Spleen (tissue), 11 donors: ENCODE data around the gene SORBS2. TPM values are rescaled to one million over a fixed set of nuclear protein-coding genes. Genes with fewer than 3 reads are reported as not detected.

Experiments used
- DNase-seq: peaks from one replicate; pipeline ENCODE4 v3.0.0-alpha.2; 2020
- H3K27ac ChIP-seq, 8 donors: fragments of 200-600 bp; sonication (generic) in 7 of 8; 1 replicate in 4 of 8; 2 replicates in 4 of 8; pipeline versions ENCODE4 v1.5.0 to v1.8.0; 2016 to 2021; ENCODE audit warnings: inconsistent platforms in 4 of 8, mild to moderate bottlenecking in 4 of 8, moderate library complexity in 1 of 8
- H3K27me3 ChIP-seq, 7 donors: fragments of 200-600 bp; sonication (generic) in 6 of 7; replicated peaks in 1 of 7; 1 replicate in 4 of 7; 2 replicates in 3 of 7; pipeline versions ENCODE4 v1.5.0 to v1.8.0; 2016 to 2021; ENCODE audit warnings: inconsistent platforms in 3 of 7, mild to moderate bottlenecking in 1 of 7
- H3K36me3 ChIP-seq, 6 donors: fragments of 200-600 bp; sonication (generic) in 5 of 6; 1 replicate in 4 of 6; 2 replicates in 2 of 6; pipeline versions ENCODE4 v1.5.0 to v1.8.0; 2016 to 2021; ENCODE audit warnings: inconsistent platforms in 2 of 6
- H3K4me1 ChIP-seq, 6 donors: fragments of 200-600 bp; sonication (generic) in 5 of 6; 1 replicate in 3 of 6; 2 replicates in 3 of 6; pipeline versions ENCODE4 v1.5.0 to v1.8.0; 2016 to 2021; ENCODE audit warnings: inconsistent platforms in 3 of 6
- H3K4me3 ChIP-seq, 8 donors: fragments of 200-600 bp; sonication (generic) in 7 of 8; 1 replicate in 4 of 8; 2 replicates in 4 of 8; pipeline versions ENCODE4 v1.5.0 to v1.8.0; 2016 to 2021; ENCODE audit warnings: inconsistent platforms in 4 of 8, mild to moderate bottlenecking in 4 of 8, moderate library complexity in 2 of 8
- H3K9me3 ChIP-seq, 8 donors: fragments of 200-600 bp; sonication (generic) in 7 of 8; 1 replicate in 4 of 8; 2 replicates in 4 of 8; pipeline versions ENCODE4 v1.5.0 to v1.8.0; 2016 to 2021; ENCODE audit warnings: inconsistent platforms in 4 of 8
- POLR2A ChIP-seq, 3 donors: fragments of 450-650 bp; IDR thresholded peaks; one replicate each; pipeline ENCODE4 v1.5.1; 2017; ENCODE audit warnings: antibody characterized with exemption in 3 of 3, mild to moderate bottlenecking in 1 of 3
- POLR2AphosphoS5 ChIP-seq, 3 donors: sonication (generic); formaldehyde crosslinking; IDR thresholded peaks; one replicate each; pipeline ENCODE4 v1.5.1; 2017; ENCODE audit warnings: antibody characterized with exemption in 3 of 3
- WGBS, 5 donors: extraction: QIAGEN DNeasy Blood & Tissue Kit in 3 of 5; methylation state at CpG; one replicate each; pipeline versions ENCODE4 v1.1.5 to v1.1.7; 2013 to 2018; 5-methylcytosine and 5-hydroxymethylcytosine counted together
- intact Hi-C: fragments of 100-400 bp; cut with DNase I; formaldehyde crosslinking; loops from one replicate; pipeline ENCODE4 v1.15.0; 2023; ENCODE audit warnings: low total_unique reads
- polyA plus RNA-seq, 3 donors: library from polyadenylated mRNA; stranded (reverse); fragments of 200-250 nt; gene quantifications; one replicate each; pipeline ENCODE4 v1.2.1, GENCODE V29; 2013
- total RNA-seq, 7 donors: library from RNA; depleted of rRNA in 3 of 7; stranded (reverse); fragments of >200 nt in 3 of 7; fragmentation: NEBNext Ultra II Directional in 4 of 7; extraction: Animal tissue kit (Norgen Biotek cat#: 25700) in 4 of 7; gene quantifications; one replicate each; pipeline versions ENCODE4 v1.1.0 to v1.2.1, GENCODE V29; 2016 to 2021
- TF ChIP-seq, protein P1 (sequence below), 11 experiments: fragments of 200-600 bp in 7 of 11; fragments of 450-650 bp in 4 of 11; sonication (generic) in 4 of 11; IDR thresholded peaks in 8 of 11; conservative IDR thresholded peaks in 3 of 11; 1 replicate in 7 of 11; 2 replicates in 4 of 11; pipeline versions ENCODE4 v1.4.0 to v1.8.0; 2016 to 2021; ENCODE audit warnings: antibody characterized with exemption in 11 of 11, inconsistent platforms in 4 of 11, mild to moderate bottlenecking in 1 of 11
- donor health status: healthy with polysubstance abuse.
- donor health status: DM: no; HTN: no; CAD: no; lungs with moderate emphysema.
- donor health status: DM: no; HTN: no; CAD: no.
- donor health status: Bipolar disorder and iron deficiency.
- donor health status: healthy.
- donor health status: DM: no; HTN: no; CAD: no.
- donor health status: DM: yes; HTN: yes; CAD: no.

The SORBS2 gene
- total and polyA plus RNA-seq, 10 donors: 5.9 to 128 (median 84.8) TPM

DNA sequence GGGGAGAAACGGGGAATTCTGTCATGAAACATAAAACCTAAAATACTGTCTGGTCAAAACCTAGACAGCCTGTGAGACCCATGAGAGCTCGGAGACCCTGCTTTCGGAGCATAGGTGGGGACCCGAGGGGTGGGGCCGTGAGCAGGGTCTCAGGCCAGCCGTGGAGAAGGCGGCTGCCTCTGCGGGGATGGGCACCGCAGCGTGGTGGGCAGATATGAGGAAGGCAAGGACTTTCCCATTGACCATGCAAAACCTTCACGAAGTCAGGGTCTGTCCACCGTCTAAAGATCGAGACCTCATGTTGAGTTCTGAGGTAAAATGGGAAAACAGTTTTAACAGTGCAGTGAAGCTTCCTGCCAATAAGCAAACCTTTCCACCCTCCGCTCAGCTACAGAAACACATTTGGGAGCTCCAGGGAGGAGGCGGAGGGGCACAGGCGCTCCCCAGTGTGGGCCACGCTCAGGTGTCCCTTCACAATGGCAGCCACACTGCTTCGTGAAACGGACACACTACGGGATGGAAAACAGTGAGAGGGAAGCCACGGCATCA, 74.4 kb downstream of the SORBS2 start:
- no peak overlapping the region for H3K4me3 ChIP-seq
- intact Hi-C loops: no loop called here
- peak overlapping the region in 7 of 8 donors; percentile 37 to 73 (median 64) for H3K27ac ChIP-seq
- TF ChIP-seq POLR2AphosphoS5 (IDR thresholded peaks at IDR 0.05): no peak
- no peaks in the 10 kb centered on the region for H3K27me3 ChIP-seq
- DNase-seq: no peak
- no peaks in the 10 kb centered on the region for H3K9me3 ChIP-seq
- H3K4me1 ChIP-seq: peaks cover 0 to 67% (median 15%) of the 10 kb centered on the region in 6 donors
- 84 to 94% (median 86%) methylated on average over 21 of the region's 21 CpGs for WGBS, 5 donors
- no peaks in the 10 kb centered on the region for H3K36me3 ChIP-seq

DNA sequence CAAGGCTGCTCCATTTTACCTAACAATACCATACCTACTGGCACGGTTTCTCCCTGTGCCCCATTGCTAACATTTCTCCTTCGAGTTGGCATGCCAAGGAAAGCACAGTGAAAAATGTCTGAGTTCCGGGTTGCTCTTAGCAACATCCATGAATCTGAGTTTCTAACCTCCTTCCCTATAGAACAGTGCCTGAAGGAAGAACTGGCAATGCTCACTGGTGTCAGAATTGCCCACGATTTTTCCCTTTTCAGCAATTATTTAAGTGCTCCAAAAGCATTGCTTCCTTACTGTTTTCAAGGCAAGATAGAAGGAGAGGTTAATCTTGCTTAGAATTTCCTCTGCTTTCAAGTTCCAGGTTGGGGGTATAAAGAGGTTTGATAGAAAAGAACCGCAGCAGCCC, 75.1 kb downstream of the SORBS2 start:
- 82 to 86% (median 85%) methylated on average over 5 of the region's 5 CpGs for WGBS, 5 donors
- H3K4me3 ChIP-seq: no peak overlapping the region
- no peak for DNase-seq
- peaks cover 0 to 67% (median 15%) of the 10 kb centered on the region in 6 donors for H3K4me1 ChIP-seq
- intact Hi-C loops: no loop called here
- H3K27me3 ChIP-seq: no peaks in the 10 kb centered on the region
- peak overlapping the region in 7 of 8 donors; percentile 21 to 73 (median 64) for H3K27ac ChIP-seq
- no peaks in the 10 kb centered on the region for H3K9me3 ChIP-seq
- no peaks in the 10 kb centered on the region for H3K36me3 ChIP-seq
- TF ChIP-seq, protein P1, sequence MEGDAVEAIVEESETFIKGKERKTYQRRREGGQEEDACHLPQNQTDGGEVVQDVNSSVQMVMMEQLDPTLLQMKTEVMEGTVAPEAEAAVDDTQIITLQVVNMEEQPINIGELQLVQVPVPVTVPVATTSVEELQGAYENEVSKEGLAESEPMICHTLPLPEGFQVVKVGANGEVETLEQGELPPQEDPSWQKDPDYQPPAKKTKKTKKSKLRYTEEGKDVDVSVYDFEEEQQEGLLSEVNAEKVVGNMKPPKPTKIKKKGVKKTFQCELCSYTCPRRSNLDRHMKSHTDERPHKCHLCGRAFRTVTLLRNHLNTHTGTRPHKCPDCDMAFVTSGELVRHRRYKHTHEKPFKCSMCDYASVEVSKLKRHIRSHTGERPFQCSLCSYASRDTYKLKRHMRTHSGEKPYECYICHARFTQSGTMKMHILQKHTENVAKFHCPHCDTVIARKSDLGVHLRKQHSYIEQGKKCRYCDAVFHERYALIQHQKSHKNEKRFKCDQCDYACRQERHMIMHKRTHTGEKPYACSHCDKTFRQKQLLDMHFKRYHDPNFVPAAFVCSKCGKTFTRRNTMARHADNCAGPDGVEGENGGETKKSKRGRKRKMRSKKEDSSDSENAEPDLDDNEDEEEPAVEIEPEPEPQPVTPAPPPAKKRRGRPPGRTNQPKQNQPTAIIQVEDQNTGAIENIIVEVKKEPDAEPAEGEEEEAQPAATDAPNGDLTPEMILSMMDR (IDR thresholded peaks at IDR 0.05 in 8 of 11, conservative IDR thresholded peaks at IDR 0.05 in 3 of 11): no peak
- TF ChIP-seq POLR2A (IDR thresholded peaks at IDR 0.05) (no peak), POLR2AphosphoS5 (IDR thresholded peaks at IDR 0.05) (no peak)

DNA sequence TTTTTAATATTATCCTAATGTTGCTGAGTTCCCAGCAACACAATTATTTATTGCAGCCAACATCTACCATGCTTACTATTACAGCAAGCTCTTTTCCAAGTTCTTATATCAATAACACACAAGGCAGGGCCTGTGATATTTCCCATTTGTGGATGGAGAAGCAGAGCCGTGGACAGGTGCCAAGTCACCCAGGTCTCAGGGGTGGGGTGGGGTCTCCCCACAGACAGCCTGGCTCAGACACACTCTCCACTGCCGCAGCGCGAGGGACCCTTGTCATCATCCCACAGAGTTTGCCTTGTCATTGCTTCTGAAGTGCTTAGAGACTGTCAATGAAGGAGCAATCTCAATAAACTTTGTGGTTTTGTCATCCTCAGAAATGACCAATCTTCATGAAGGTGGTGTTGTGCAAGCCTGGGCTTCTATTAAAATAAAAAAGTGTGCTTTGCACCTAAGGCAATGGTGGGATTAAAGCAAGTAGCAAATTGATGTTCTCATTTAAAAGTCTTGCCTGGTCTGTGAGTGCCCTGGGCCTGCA, 76.1 kb downstream of the SORBS2 start:
- Histone ChIP-seq H3K27ac (peak overlapping the region in 3 of 8 donors; percentile 64 to 73 (median 71)), H3K9me3 (no peaks in the 10 kb centered on the region), H3K4me1 (peaks cover 0 to 70% (median 16%) of the 10 kb centered on the region in 6 donors), H3K4me3 (no peak overlapping the region), H3K36me3 (no peaks in the 10 kb centered on the region), H3K27me3 (no peaks in the 10 kb centered on the region)
- no peak for TF ChIP-seq POLR2A (IDR thresholded peaks at IDR 0.05)
- TF ChIP-seq POLR2AphosphoS5 (IDR thresholded peaks at IDR 0.05): no peak
- no peak for DNase-seq
- 63 to 78% (median 69%) methylated on average over 4 of the region's 4 CpGs for WGBS, 5 donors
- intact Hi-C loops: no loop called here

DNA sequence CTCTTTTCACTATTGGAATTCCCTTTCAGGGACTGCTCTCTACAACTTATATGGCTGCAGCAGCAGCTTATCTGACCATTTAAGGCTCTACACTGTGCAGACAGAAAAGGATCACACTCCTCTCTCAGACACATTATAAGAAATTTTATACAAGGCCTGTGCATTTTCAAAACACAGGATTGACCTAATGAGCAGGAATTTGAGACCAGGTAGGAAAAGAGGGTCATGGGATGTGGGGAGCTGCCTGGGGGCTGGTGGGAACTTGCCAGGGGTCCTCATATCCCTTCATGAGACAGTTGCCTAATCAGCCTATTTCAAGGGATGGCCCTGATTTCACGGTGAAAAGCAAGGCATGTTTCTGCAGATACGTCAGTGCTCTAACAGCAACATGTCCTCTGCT, 77.1 kb downstream of the SORBS2 start:
- no peak for DNase-seq
- Histone ChIP-seq H3K9me3 (no peaks in the 10 kb centered on the region), H3K27ac (peak overlapping the region in 3 of 8 donors; percentile 32 to 49 (median 38)), H3K36me3 (no peaks in the 10 kb centered on the region), H3K27me3 (no peaks in the 10 kb centered on the region), H3K4me1 (peaks cover 0 to 76% (median 20%) of the 10 kb centered on the region in 6 donors), H3K4me3 (no peak overlapping the region)
- intact Hi-C loops: no loop called here
- 73 to 84% (median 79%) methylated on average over 2 of the region's 2 CpGs for WGBS, 5 donors
- TF ChIP-seq, protein P1 (IDR thresholded peaks at IDR 0.05 in 8 of 11, conservative IDR thresholded peaks at IDR 0.05 in 3 of 11): no peak
- no peak for TF ChIP-seq POLR2AphosphoS5 (IDR thresholded peaks at IDR 0.05)
- TF ChIP-seq POLR2A (IDR thresholded peaks at IDR 0.05): no peak

DNA sequence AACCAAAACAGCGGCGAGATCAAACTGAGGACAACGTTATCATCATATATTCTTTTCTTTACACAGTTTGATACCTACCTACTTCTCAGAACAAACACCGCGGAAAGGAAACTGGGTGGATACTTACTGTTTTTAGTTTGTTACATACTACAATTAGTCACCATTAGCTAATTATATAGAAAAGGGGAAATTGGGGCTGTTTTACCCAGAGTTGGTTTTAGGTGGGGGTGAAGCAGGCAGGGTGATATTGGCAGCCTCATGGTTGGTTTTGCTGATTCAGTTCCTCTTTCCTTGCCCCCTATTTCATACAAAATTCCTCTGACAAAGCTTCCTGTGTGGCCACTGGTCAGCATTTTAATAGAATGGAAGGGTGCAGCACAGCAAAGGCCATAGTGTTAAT, 77.8 kb downstream of the SORBS2 start:
- Histone ChIP-seq H3K4me3 (no peak overlapping the region), H3K36me3 (no peaks in the 10 kb centered on the region), H3K4me1 (peaks cover 0 to 76% (median 19%) of the 10 kb centered on the region in 6 donors), H3K27ac (peak overlapping the region in 5 of 8 donors; percentile 32 to 69 (median 52)), H3K27me3 (no peaks in the 10 kb centered on the region), H3K9me3 (no peaks in the 10 kb centered on the region)
- whole genome bisulfite sequencing, 5 donors: 44 to 57% (median 48%) methylated on average over 5 of the region's 5 CpGs
- DNase-seq: no peak
- intact Hi-C loops: no loop called here
- TF ChIP-seq POLR2AphosphoS5 (IDR thresholded peaks at IDR 0.05): no peak
- TF ChIP-seq, protein P1 (IDR thresholded peaks at IDR 0.05 in 8 of 11, conservative IDR thresholded peaks at IDR 0.05 in 3 of 11): no peak
- no peak for TF ChIP-seq POLR2A (IDR thresholded peaks at IDR 0.05)
